ENCODE results near the gene PRMT3. TPM values are rescaled to one million over a fixed set of nuclear protein-coding genes. Genes with fewer than 3 reads are reported as not detected.

Gene PRMT3
- total RNA-seq, 1 experiment from 2014 or later, result 26.4 TPM

GRCh38 chr11:20452585-20452984, 65.1 kb downstream of the PRMT3 start:
- intact Hi-C loops (cut with micrococcal nuclease; ENCODE audit: unreplicated experiment), result no loop called here
- ChIA-PET CTCF (no interaction called here), POLR2A (ENCODE audit: low non-redundant PET) (no interaction called here)
- Histone ChIP-seq H3K27me3 (replicated peaks; ENCODE audit: insufficient read depth, low read depth, low read length, poor library complexity) (no peaks in the 10 kb centered on the region), H3K9me3 (ENCODE audit: low read depth, low read length, poor library complexity, severe bottlenecking) (no peaks in the 10 kb centered on the region), H3K4me1 (ENCODE audit: insufficient read depth, low read length, poor library complexity, severe bottlenecking) (no peaks in the 10 kb centered on the region), H3K36me3 (ENCODE audit: insufficient read depth, low read length, poor library complexity, severe bottlenecking) (no peaks in the 10 kb centered on the region), H3K27ac (ENCODE audit: low read depth, low read length, poor library complexity, severe bottlenecking) (no peak overlapping the region), H3K4me3 (ENCODE audit: low read depth, low read length, poor library complexity, severe bottlenecking) (no peak overlapping the region)
- no peak for DNase-seq (ENCODE audit: low spot score)
- no peak for TF ChIP-seq EZH2 (IDR thresholded peaks at IDR 0.05; ENCODE audit: borderline replicate concordance, low read depth, low read length, poor library complexity, severe bottlenecking)
- TF ChIP-seq CTCF (conservative IDR thresholded peaks at IDR 0.05; ENCODE audit: low read depth, low read length), result no peak
- no TSS peak for BruUV-seq (replicated peaks)

GRCh38 chr11:20453657-20454316, 66.3 kb downstream of the PRMT3 start:
- BruUV-seq (replicated peaks), result no TSS peak
- Histone ChIP-seq H3K4me1 (ENCODE audit: insufficient read depth, low read length, poor library complexity, severe bottlenecking) (no peaks in the 10 kb centered on the region), H3K36me3 (ENCODE audit: insufficient read depth, low read length, poor library complexity, severe bottlenecking) (no peaks in the 10 kb centered on the region), H3K27me3 (replicated peaks; ENCODE audit: insufficient read depth, low read depth, low read length, poor library complexity) (no peaks in the 10 kb centered on the region), H3K9me3 (ENCODE audit: low read depth, low read length, poor library complexity, severe bottlenecking) (no peaks in the 10 kb centered on the region), H3K27ac (ENCODE audit: low read depth, low read length, poor library complexity, severe bottlenecking) (no peak overlapping the region), H3K4me3 (ENCODE audit: low read depth, low read length, poor library complexity, severe bottlenecking) (no peak overlapping the region)
- TF ChIP-seq CTCF (conservative IDR thresholded peaks at IDR 0.05; ENCODE audit: low read depth, low read length), result no peak
- DNase-seq (ENCODE audit: low spot score), result no peak
- ChIA-PET POLR2A (ENCODE audit: low non-redundant PET) (no interaction called here), CTCF (no interaction called here)
- intact Hi-C loops (cut with micrococcal nuclease; ENCODE audit: unreplicated experiment), result no loop called here

GRCh38 chr11:20457001-20457799, 69.7 kb downstream of the PRMT3 start:
- Histone ChIP-seq H3K4me3 (ENCODE audit: low read depth, low read length, poor library complexity, severe bottlenecking) (no peak overlapping the region), H3K27ac (ENCODE audit: low read depth, low read length, poor library complexity, severe bottlenecking) (no peak overlapping the region), H3K36me3 (ENCODE audit: insufficient read depth, low read length, poor library complexity, severe bottlenecking) (no peaks in the 10 kb centered on the region), H3K9me3 (ENCODE audit: low read depth, low read length, poor library complexity, severe bottlenecking) (no peaks in the 10 kb centered on the region), H3K4me1 (ENCODE audit: insufficient read depth, low read length, poor library complexity, severe bottlenecking) (no peaks in the 10 kb centered on the region), H3K27me3 (replicated peaks; ENCODE audit: insufficient read depth, low read depth, low read length, poor library complexity) (no peaks in the 10 kb centered on the region)
- no TSS peak for BruUV-seq (replicated peaks)
- TF ChIP-seq EZH2 (IDR thresholded peaks at IDR 0.05; ENCODE audit: borderline replicate concordance, low read depth, low read length, poor library complexity, severe bottlenecking) (no peak), CTCF (conservative IDR thresholded peaks at IDR 0.05; ENCODE audit: low read depth, low read length) (no peak)
- intact Hi-C loops (cut with micrococcal nuclease; ENCODE audit: unreplicated experiment), result no loop called here
- POLR2A ChIA-PET (ENCODE audit: low non-redundant PET), result no interaction called here
- DNase-seq (ENCODE audit: low spot score), result no peak
- CTCF ChIA-PET, result no interaction called here
